Retinal pigment epithelial cell (primary cell): Measurements from ENCODE around the gene SLC35G3.

ENCODE experiments used
- DNase-seq: peaks from one replicate; pipeline ENCODE4 v3.0.0-alpha.2; 2010; ENCODE audit warnings: low read depth
- H3K4me3 ChIP-seq: 2 replicates; pipeline ENCODE4 v1.5.1; 2011; ENCODE audit warnings: mild to moderate bottlenecking, low read length, control low read depth, moderate library complexity
- CTCF ChIP-seq: conservative IDR thresholded peaks from 2 replicates; pipeline ENCODE4 v1.5.1; 2011; ENCODE audit warnings: low read depth, low read length, control low read depth, inconsistent platforms

The SLC35G3 gene

GRCh38 chr17:35144840-35145239 is 49.4 kb downstream of the SLC35G3 start:
- DNase-seq, result no peak
- TF ChIP-seq CTCF, result no peak
- H3K4me3 ChIP-seq, result no peak overlapping the region
